Upper lobe of left lung (tissue), 4 donors: ENCODE measurements around the gene LRIT2.
"Not testable (repeated sequence)": the region's sequence is repeated elsewhere in the genome, so short reads cannot be mapped to it uniquely, and the experiment has no call there.

Experiments
- POLR2AphosphoS5 ChIP-seq, 2 donors: sonication (generic); formaldehyde crosslinking; IDR thresholded peaks; one replicate each; pipeline ENCODE4 v1.5.1; 2017; ENCODE audit warnings: antibody characterized with exemption in 2 of 2
- TF ChIP-seq, protein P1 (sequence below), 6 experiments: fragments of 450-650 bp in 4 of 6; fragments of 200-600 bp in 2 of 6; sonication (generic) in 2 of 6; IDR thresholded peaks; one replicate each; pipeline ENCODE4 v1.5.1; 2016 to 2019; ENCODE audit warnings: antibody characterized with exemption in 6 of 6

DNA sequence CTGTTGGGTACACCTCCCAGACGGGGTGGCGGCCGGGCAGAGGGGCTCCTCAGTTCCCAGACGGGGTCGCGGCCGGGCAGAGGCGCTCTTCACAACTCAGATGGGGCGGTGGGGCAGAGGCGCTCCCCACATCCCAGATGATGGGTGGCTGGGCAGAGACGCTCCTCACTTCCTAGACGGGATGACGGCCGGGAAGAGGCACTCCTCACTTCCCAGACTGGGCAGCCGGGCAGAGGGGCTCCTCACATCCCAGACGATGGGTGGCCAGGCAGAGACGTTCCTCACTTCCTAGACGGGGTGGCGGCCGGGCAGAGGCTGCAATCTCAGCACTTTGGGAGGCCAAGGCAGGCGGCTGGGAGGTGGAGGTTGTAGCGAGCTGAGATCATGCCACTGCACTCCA is 45.0 kb downstream of the LRIT2 start:
- TF ChIP-seq, protein P1, sequence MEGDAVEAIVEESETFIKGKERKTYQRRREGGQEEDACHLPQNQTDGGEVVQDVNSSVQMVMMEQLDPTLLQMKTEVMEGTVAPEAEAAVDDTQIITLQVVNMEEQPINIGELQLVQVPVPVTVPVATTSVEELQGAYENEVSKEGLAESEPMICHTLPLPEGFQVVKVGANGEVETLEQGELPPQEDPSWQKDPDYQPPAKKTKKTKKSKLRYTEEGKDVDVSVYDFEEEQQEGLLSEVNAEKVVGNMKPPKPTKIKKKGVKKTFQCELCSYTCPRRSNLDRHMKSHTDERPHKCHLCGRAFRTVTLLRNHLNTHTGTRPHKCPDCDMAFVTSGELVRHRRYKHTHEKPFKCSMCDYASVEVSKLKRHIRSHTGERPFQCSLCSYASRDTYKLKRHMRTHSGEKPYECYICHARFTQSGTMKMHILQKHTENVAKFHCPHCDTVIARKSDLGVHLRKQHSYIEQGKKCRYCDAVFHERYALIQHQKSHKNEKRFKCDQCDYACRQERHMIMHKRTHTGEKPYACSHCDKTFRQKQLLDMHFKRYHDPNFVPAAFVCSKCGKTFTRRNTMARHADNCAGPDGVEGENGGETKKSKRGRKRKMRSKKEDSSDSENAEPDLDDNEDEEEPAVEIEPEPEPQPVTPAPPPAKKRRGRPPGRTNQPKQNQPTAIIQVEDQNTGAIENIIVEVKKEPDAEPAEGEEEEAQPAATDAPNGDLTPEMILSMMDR (IDR thresholded peaks at IDR 0.05): not testable (repeated sequence)
- not testable (repeated sequence) for TF ChIP-seq POLR2AphosphoS5 (IDR thresholded peaks at IDR 0.05)
